ENCODE data around the gene ANAPC5.
"Not testable (repeated sequence)": the region's sequence is repeated elsewhere in the genome, so short reads cannot be mapped to it uniquely, and the experiment has no call there.

The ANAPC5 gene

GRCh38 chr12:121283841-121284240 lies 68.4 kb downstream of the ANAPC5 start:
- WGBS, 2 experiments (ENCODE audit: insufficient coverage in 2 of 2): 97 to 100% methylated on average over 5 to 6 of the region's 6 CpGs
- Histone ChIP-seq H3K27ac (ENCODE audit: low read depth, low read length, severe bottlenecking) (no peak overlapping the region), H3K4me3 (ENCODE audit: extremely low read depth, insufficient read depth, low read length, poor library complexity, severe bottlenecking) (no peak overlapping the region), H3K4me1 (ENCODE audit: control insufficient read depth, insufficient read depth, low read length, poor library complexity, severe bottlenecking) (no peaks in the 10 kb centered on the region), H3K36me3 (ENCODE audit: control insufficient read depth, insufficient read depth, low read length) (peaks cover 10% of the 10 kb centered on the region), H3K9me3 (ENCODE audit: control insufficient read depth, low read length) (no peaks in the 10 kb centered on the region)

GRCh38 chr12:121283388-121283787 lies 68.8 kb downstream of the ANAPC5 start:
- Histone ChIP-seq H3K4me3 (ENCODE audit: extremely low read depth, insufficient read depth, low read length, poor library complexity, severe bottlenecking) (no peak overlapping the region), H3K27ac (ENCODE audit: low read depth, low read length, severe bottlenecking) (no peak overlapping the region), H3K9me3 (ENCODE audit: control insufficient read depth, low read length) (no peaks in the 10 kb centered on the region), H3K4me1 (ENCODE audit: control insufficient read depth, insufficient read depth, low read length, poor library complexity, severe bottlenecking) (no peaks in the 10 kb centered on the region), H3K36me3 (ENCODE audit: control insufficient read depth, insufficient read depth, low read length) (peaks cover 10% of the 10 kb centered on the region)
- WGBS, 2 experiments (ENCODE audit: insufficient coverage in 2 of 2): 82 to 95% methylated on average over 5 of the region's 5 CpGs

- H3K36me3 ChIP-seq (ENCODE audit: control insufficient read depth, insufficient read depth, low read length): peaks cover 15% of the 10 kb centered on the region
- not testable (repeated sequence) for H3K4me1 ChIP-seq (ENCODE audit: control insufficient read depth, insufficient read depth, low read length, poor library complexity, severe bottlenecking); H3K27ac ChIP-seq (ENCODE audit: low read depth, low read length, severe bottlenecking); H3K4me3 ChIP-seq (ENCODE audit: extremely low read depth, insufficient read depth, low read length, poor library complexity, severe bottlenecking); H3K9me3 ChIP-seq (ENCODE audit: control insufficient read depth, low read length)
- WGBS, 2 experiments (ENCODE audit: insufficient coverage in 2 of 2): 96 to 98% methylated on average over 9 to 10 of the region's 11 CpGs
These were observed 69.3 kb downstream of the ANAPC5 start for GRCh38 chr12:121282910-121283309.

- H3K9me3 ChIP-seq (ENCODE audit: control insufficient read depth, low read length): no peaks in the 10 kb centered on the region
- H3K4me3 ChIP-seq (ENCODE audit: extremely low read depth, insufficient read depth, low read length, poor library complexity, severe bottlenecking): no peak overlapping the region
- H3K36me3 ChIP-seq (ENCODE audit: control insufficient read depth, insufficient read depth, low read length): peaks cover 19% of the 10 kb centered on the region
- H3K4me1 ChIP-seq (ENCODE audit: control insufficient read depth, insufficient read depth, low read length, poor library complexity, severe bottlenecking): no peaks in the 10 kb centered on the region
- 92 to 93% methylated on average over 8 to 10 of the region's 10 CpGs for WGBS, 2 experiments (ENCODE audit: insufficient coverage in 2 of 2)
- H3K27ac ChIP-seq (ENCODE audit: low read depth, low read length, severe bottlenecking): no peak overlapping the region
These were observed 70.0 kb downstream of the ANAPC5 start for GRCh38 chr12:121282072-121282742.

GRCh38 chr12:121281116-121281515 lies 71.1 kb downstream of the ANAPC5 start:
- WGBS, 2 experiments (ENCODE audit: insufficient coverage in 2 of 2): 82 to 85% methylated on average over 12 of the region's 14 CpGs

GRCh38 chr12:121280531-121280930 lies 71.7 kb downstream of the ANAPC5 start:
- WGBS, 2 experiments (ENCODE audit: insufficient coverage in 2 of 2): 75 to 85% methylated on average over 2 to 4 of the region's 11 CpGs
- peaks cover 22% of the 10 kb centered on the region for H3K36me3 ChIP-seq (ENCODE audit: control insufficient read depth, insufficient read depth, low read length)

More at GRCh38 chr12:121281116-121281515, 71.1 kb downstream of the ANAPC5 start:
- peaks cover 19% of the 10 kb centered on the region for H3K36me3 ChIP-seq (ENCODE audit: control insufficient read depth, insufficient read depth, low read length)
- not testable (repeated sequence) for H3K9me3 ChIP-seq (ENCODE audit: control insufficient read depth, low read length); H3K4me3 ChIP-seq (ENCODE audit: extremely low read depth, insufficient read depth, low read length, poor library complexity, severe bottlenecking); H3K4me1 ChIP-seq (ENCODE audit: control insufficient read depth, insufficient read depth, low read length, poor library complexity, severe bottlenecking); H3K27ac ChIP-seq (ENCODE audit: low read depth, low read length, severe bottlenecking)

GRCh38 chr12:121279507-121279915 lies 72.7 kb downstream of the ANAPC5 start:
- H3K4me1 ChIP-seq (ENCODE audit: control insufficient read depth, insufficient read depth, low read length, poor library complexity, severe bottlenecking): no peaks in the 10 kb centered on the region
- H3K36me3 ChIP-seq (ENCODE audit: control insufficient read depth, insufficient read depth, low read length): peaks cover 25% of the 10 kb centered on the region
- H3K9me3 ChIP-seq (ENCODE audit: control insufficient read depth, low read length): no peaks in the 10 kb centered on the region
- no peak overlapping the region for H3K27ac ChIP-seq (ENCODE audit: low read depth, low read length, severe bottlenecking)
- WGBS, 2 experiments (ENCODE audit: insufficient coverage in 2 of 2): 87 to 94% methylated on average over 3 to 10 of the region's 10 CpGs
- no peak overlapping the region for H3K4me3 ChIP-seq (ENCODE audit: extremely low read depth, insufficient read depth, low read length, poor library complexity, severe bottlenecking)

More at GRCh38 chr12:121280531-121280930, 71.7 kb downstream of the ANAPC5 start:
- not testable (repeated sequence) for H3K9me3 ChIP-seq (ENCODE audit: control insufficient read depth, low read length); H3K4me1 ChIP-seq (ENCODE audit: control insufficient read depth, insufficient read depth, low read length, poor library complexity, severe bottlenecking); H3K27ac ChIP-seq (ENCODE audit: low read depth, low read length, severe bottlenecking); H3K4me3 ChIP-seq (ENCODE audit: extremely low read depth, insufficient read depth, low read length, poor library complexity, severe bottlenecking)

- Histone ChIP-seq H3K36me3 (ENCODE audit: control insufficient read depth, insufficient read depth, low read length) (peaks cover 24% of the 10 kb centered on the region), H3K4me1 (ENCODE audit: control insufficient read depth, insufficient read depth, low read length, poor library complexity, severe bottlenecking) (no peaks in the 10 kb centered on the region), H3K9me3 (ENCODE audit: control insufficient read depth, low read length) (no peaks in the 10 kb centered on the region), H3K27ac (ENCODE audit: low read depth, low read length, severe bottlenecking) (no peak overlapping the region), H3K4me3 (ENCODE audit: extremely low read depth, insufficient read depth, low read length, poor library complexity, severe bottlenecking) (no peak overlapping the region)
- WGBS, 2 experiments (ENCODE audit: insufficient coverage in 2 of 2): 95% methylated on average over 11 of the region's 13 CpGs
These were observed 73.2 kb downstream of the ANAPC5 start for GRCh38 chr12:121279071-121279375.

GRCh38 chr12:121278169-121279070 lies 73.8 kb downstream of the ANAPC5 start:
- Histone ChIP-seq H3K4me3 (ENCODE audit: extremely low read depth, insufficient read depth, low read length, poor library complexity, severe bottlenecking) (no peak overlapping the region), H3K36me3 (ENCODE audit: control insufficient read depth, insufficient read depth, low read length) (peaks cover 19% of the 10 kb centered on the region), H3K4me1 (ENCODE audit: control insufficient read depth, insufficient read depth, low read length, poor library complexity, severe bottlenecking) (no peaks in the 10 kb centered on the region), H3K27ac (ENCODE audit: low read depth, low read length, severe bottlenecking) (no peak overlapping the region), H3K9me3 (ENCODE audit: control insufficient read depth, low read length) (no peaks in the 10 kb centered on the region)
- WGBS, 2 experiments (ENCODE audit: insufficient coverage in 2 of 2): 91 to 93% methylated on average over 14 to 15 of the region's 15 CpGs

- 72% methylated on average over 2 of the region's 6 CpGs; no CpG with 5 or more reads in 1 of the 2 experiments for WGBS, 2 experiments (ENCODE audit: insufficient coverage in 2 of 2)
- no peak overlapping the region for H3K4me3 ChIP-seq (ENCODE audit: extremely low read depth, insufficient read depth, low read length, poor library complexity, severe bottlenecking)
- no peaks in the 10 kb centered on the region for H3K4me1 ChIP-seq (ENCODE audit: control insufficient read depth, insufficient read depth, low read length, poor library complexity, severe bottlenecking)
- peaks cover 15% of the 10 kb centered on the region for H3K36me3 ChIP-seq (ENCODE audit: control insufficient read depth, insufficient read depth, low read length)
- no peak overlapping the region for H3K27ac ChIP-seq (ENCODE audit: low read depth, low read length, severe bottlenecking)
- H3K9me3 ChIP-seq (ENCODE audit: control insufficient read depth, low read length): no peaks in the 10 kb centered on the region
These were observed 74.8 kb downstream of the ANAPC5 start for GRCh38 chr12:121277374-121277759.
